Measurements from ENCODE around the gene JADE2. TPM values are rescaled to one million over a fixed set of nuclear protein-coding genes. Genes with fewer than 3 reads are reported as not detected.

The JADE2 gene
- total and polyA plus RNA-seq, 2 of the 8 experiments (the other 6 are each of a cell fraction or from before 2014, with no cell fraction given): 19.2 to 55.8 TPM

DNA sequence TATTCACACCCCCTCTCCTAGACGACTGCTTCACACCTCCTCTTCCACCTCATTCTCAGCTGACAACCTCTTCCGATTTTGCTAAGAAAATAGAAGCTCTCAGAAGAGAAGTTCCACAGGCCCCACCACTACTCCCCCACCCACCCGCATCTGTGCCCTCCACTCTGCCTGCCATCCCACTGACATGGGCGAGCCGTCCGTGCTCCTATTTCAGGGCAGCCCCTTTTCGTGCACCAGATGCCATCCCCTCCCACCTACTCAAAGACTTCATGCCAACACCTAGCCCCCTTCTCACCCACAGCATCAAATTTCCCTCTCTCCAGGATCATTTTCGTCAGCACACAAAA lies 34.6 kb upstream of the JADE2 start:
- H3K14ac ChIP-seq (ENCODE audit: insufficient read length): no peak overlapping the region
- H3K79me1 ChIP-seq (ENCODE audit: low read depth, low read length): no peaks in the 10 kb centered on the region
- no peak overlapping the region for H3K4me3 ChIP-seq (ENCODE audit: extremely low read depth in 1 of 4, insufficient read depth in 2 of 4, low read depth in 3 of 4, low read length in 4 of 4)
- no peak overlapping the region for H2BK5ac ChIP-seq (ENCODE audit: low read depth, low read length)
- no peak overlapping the region for H3K27ac ChIP-seq (ENCODE audit: low read depth, low read length)
- H4K8ac ChIP-seq (ENCODE audit: extremely low read depth, insufficient read depth, low read length): no peak overlapping the region
- H3K79me2 ChIP-seq (ENCODE audit: control insufficient read depth in 1 of 2, insufficient read depth in 2 of 2, low read length in 2 of 2): no peaks in the 10 kb centered on the region
- ChIA-PET CTCF (ENCODE audit: partially characterized antibody) (interaction anchor here (0.6 to 3.1 kb wide), 3 partner anchors 11 to 21 kb away, joined by 3 to 21 read pairs (median 4); no protein-coding TSS in a partner anchor), POLR2A (ENCODE audit: partially characterized antibody) (interaction anchor here (0.9 to 3.1 kb wide), 5 partner anchors 8 to 22 kb away, joined by 3 to 12 read pairs (median 5); no protein-coding TSS in a partner anchor)
- H3K23me2 ChIP-seq (ENCODE audit: low read depth, low read length): no peaks in the 10 kb centered on the region; the same call in 1 of the 2 replicates
- no peak overlapping the region for H2AK5ac ChIP-seq (ENCODE audit: low read depth, low read length)
- no peaks in the 10 kb centered on the region for H3K9me3 ChIP-seq (ENCODE audit: insufficient read depth in 2 of 2, low read depth in 1 of 2, low read length in 1 of 2)
- H3K4me2 ChIP-seq (ENCODE audit: insufficient read depth in 1 of 2, low read depth in 2 of 2, low read length in 2 of 2): no peak overlapping the region
- H3K36me3 ChIP-seq (ENCODE audit: control insufficient read depth in 2 of 4, insufficient read depth in 4 of 4, low read length in 3 of 4): no peaks in the 10 kb centered on the region
- H3K9ac ChIP-seq (replicated peaks in 1 of 4; ENCODE audit: extremely low read depth in 1 of 4, low read depth in 3 of 4, low read length in 3 of 4): no peak overlapping the region
- H2BK120ac ChIP-seq (replicated peaks; ENCODE audit: low read depth, low read length): no peak overlapping the region
- H3K56ac ChIP-seq (replicated peaks; ENCODE audit: insufficient read length, low read depth, low read length): no peak overlapping the region
- no peak for FAIRE-seq
- H4K20me1 ChIP-seq (replicated peaks in 1 of 2; ENCODE audit: control insufficient read depth in 1 of 2, insufficient read depth in 2 of 2, low read length in 2 of 2): no peaks in the 10 kb centered on the region
- no peak overlapping the region for H2BK12ac ChIP-seq (ENCODE audit: low read depth, low read length)
- TF ChIP-seq, protein P1, sequence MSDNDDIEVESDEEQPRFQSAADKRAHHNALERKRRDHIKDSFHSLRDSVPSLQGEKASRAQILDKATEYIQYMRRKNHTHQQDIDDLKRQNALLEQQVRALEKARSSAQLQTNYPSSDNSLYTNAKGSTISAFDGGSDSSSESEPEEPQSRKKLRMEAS (IDR thresholded peaks at IDR 0.05): no peak
- no peak for TF ChIP-seq PHF8 (conservative IDR thresholded peaks at IDR 0.05; ENCODE audit: low read depth, low read length)
- TF ChIP-seq CREB1 (IDR thresholded peaks at IDR 0.05): no peak
- TF ChIP-seq RAD21 (IDR thresholded peaks at IDR 0.05 in 1 of 2, conservative IDR thresholded peaks at IDR 0.05 in 1 of 2; ENCODE audit: low read depth in 2 of 2, low read length in 2 of 2): no peak
- TF ChIP-seq SIN3A (conservative IDR thresholded peaks at IDR 0.05 in 1 of 2, IDR thresholded peaks at IDR 0.05 in 1 of 2; ENCODE audit: low read depth in 1 of 2, low read length in 2 of 2): no peak
- TF ChIP-seq TAF1 (IDR thresholded peaks at IDR 0.05; ENCODE audit: low read depth, low read length): no peak
- no peak for TF ChIP-seq RXRA (IDR thresholded peaks at IDR 0.05; ENCODE audit: insufficient read depth, low read depth, low read length)
- 82% methylated on average over 7 of the region's 8 CpGs; no CpG with 5 or more reads in 1 of the 2 experiments for WGBS, 2 experiments (ENCODE audit: extremely low coverage in 1 of 2, insufficient coverage in 1 of 2, insufficient read length in 1 of 2, insufficient replicate concordance in 2 of 2, low coverage in 1 of 2, low lambda C conversion rate in 2 of 2, missing lambda C conversion rate in 1 of 2)
- H3K4me1 ChIP-seq (replicated peaks in 1 of 4; ENCODE audit: control insufficient read depth in 3 of 4, insufficient read depth in 4 of 4, low read length in 3 of 4): no peaks in the 10 kb centered on the region
- no peak overlapping the region for H4K91ac ChIP-seq (replicated peaks; ENCODE audit: insufficient read length, low read length)
- no peak overlapping the region for H2AFZ ChIP-seq (ENCODE audit: low read length)
- H3K27me3 ChIP-seq (replicated peaks in 1 of 4; ENCODE audit: control insufficient read depth in 3 of 4, extremely low read depth in 1 of 4, insufficient read depth in 3 of 4, low read length in 3 of 4): no peaks in the 10 kb centered on the region
- no peak overlapping the region for H4K5ac ChIP-seq (ENCODE audit: insufficient read length, low read depth, low read length)
- DNase-seq (ENCODE audit: low read depth in 1 of 2, low spot score in 2 of 2): no peak
- H2BK20ac ChIP-seq (ENCODE audit: low read length): no peak overlapping the region
- H3K18ac ChIP-seq (ENCODE audit: extremely low read depth, low read length): no peak overlapping the region
- no peak overlapping the region for H3K4ac ChIP-seq (replicated peaks; ENCODE audit: insufficient read length, low read depth, low read length)
- H2BK15ac ChIP-seq (ENCODE audit: low read length): no peak overlapping the region
- H3K23ac ChIP-seq (ENCODE audit: insufficient read length): no peak overlapping the region

Measured in H1 (cell line).